H9 (cell line): ENCODE measurements around the gene BBOF1. TPM values are rescaled to one million over a fixed set of nuclear protein-coding genes. Genes with fewer than 3 reads are reported as not detected.

ENCODE experiments used
- DNase-seq: peaks from one replicate; pipeline ENCODE4 v3.0.0-alpha.2; 2017
- H2AFZ ChIP-seq: one replicate; pipeline ENCODE4 v1.6.1; 2013; ENCODE audit warnings: mild to moderate bottlenecking, low read length, control low read depth, moderate library complexity
- H2AK5ac ChIP-seq: 2 replicates; pipeline ENCODE4 v1.6.1; 2013; ENCODE audit warnings: low read length, control low read depth, mixed read lengths; ENCODE audit not compliant: insufficient read length
- H2BK120ac ChIP-seq: one replicate; pipeline ENCODE4 v1.6.1; 2013; ENCODE audit warnings: low read depth, mild to moderate bottlenecking, low read length, control low read depth, inconsistent platforms; ENCODE audit not compliant: poor library complexity, severe bottlenecking
- H2BK12ac ChIP-seq: 2 replicates; pipeline ENCODE4 v1.6.1; 2013; ENCODE audit warnings: low read length, control low read depth, mixed read lengths, low read depth; ENCODE audit not compliant: insufficient read length
- H2BK15ac ChIP-seq: 2 replicates; pipeline ENCODE4 v1.6.1; 2013; ENCODE audit warnings: low read depth, low read length, control low read depth
- H2BK20ac ChIP-seq: one replicate; pipeline ENCODE4 v1.6.1; 2013; ENCODE audit warnings: low read depth, mild to moderate bottlenecking, low read length, control low read depth, inconsistent platforms; ENCODE audit not compliant: poor library complexity, severe bottlenecking
- H2BK5ac ChIP-seq: 2 replicates; pipeline ENCODE4 v1.6.1; 2013; ENCODE audit warnings: low read length, control low read depth, mixed read lengths; ENCODE audit not compliant: insufficient read length
- H3K14ac ChIP-seq: 2 replicates; pipeline ENCODE4 v1.6.1; 2013; ENCODE audit warnings: low read length, control low read depth; ENCODE audit not compliant: insufficient read depth
- H3K18ac ChIP-seq: 2 replicates; pipeline ENCODE4 v1.6.1; 2013; ENCODE audit warnings: low read depth, mild to moderate bottlenecking, mixed read lengths, low read length, control low read depth; ENCODE audit not compliant: insufficient read length
- H3K23ac ChIP-seq: 2 replicates; pipeline ENCODE4 v1.6.1; 2013; ENCODE audit warnings: low read length, control low read depth, mixed read lengths, low read depth; ENCODE audit not compliant: insufficient read length
- H3K23me2 ChIP-seq: 2 replicates; pipeline ENCODE4 v1.6.1; 2013; ENCODE audit warnings: low read depth, mild to moderate bottlenecking, mixed read lengths, low read length, control low read depth; ENCODE audit not compliant: insufficient read length, poor library complexity, severe bottlenecking
- H3K27ac ChIP-seq: 2 replicates; pipeline ENCODE4 v1.5.1; 2013; ENCODE audit warnings: low read length, control low read depth, mixed read lengths, low read depth; ENCODE audit not compliant: insufficient read length
- H3K27me3 ChIP-seq: 2 replicates; pipeline ENCODE4 v1.6.1; 2013; ENCODE audit warnings: low read length, control low read depth, inconsistent platforms; ENCODE audit not compliant: insufficient read depth
- H3K4ac ChIP-seq: 2 replicates; pipeline ENCODE4 v1.6.1; 2013; ENCODE audit warnings: low read depth, mild to moderate bottlenecking, control low read depth, inconsistent platforms, low read length, moderate library complexity
- H3K4me1 ChIP-seq: 2 replicates; pipeline ENCODE4 v1.6.1; 2013; ENCODE audit warnings: low read length, control low read depth, inconsistent platforms; ENCODE audit not compliant: insufficient read depth
- H3K4me2 ChIP-seq: 2 replicates; pipeline ENCODE4 v1.6.1; 2013; ENCODE audit warnings: low read length, control low read depth, mixed read lengths; ENCODE audit not compliant: insufficient read length, insufficient read depth
- H3K56ac ChIP-seq: 2 replicates; pipeline ENCODE4 v1.6.1; 2013; ENCODE audit warnings: low read depth, mild to moderate bottlenecking, mixed read lengths, low read length, control low read depth; ENCODE audit not compliant: insufficient read length
- H3K79me1 ChIP-seq: 2 replicates; pipeline ENCODE4 v1.6.1; 2013; ENCODE audit warnings: low read depth, mild to moderate bottlenecking, moderate library complexity, low read length, control low read depth, inconsistent platforms; ENCODE audit not compliant: insufficient read depth, poor library complexity, severe bottlenecking
- H3K79me2 ChIP-seq: 2 replicates; pipeline ENCODE4 v1.6.1; 2013; ENCODE audit warnings: low read length, control low read depth, inconsistent platforms; ENCODE audit not compliant: insufficient read depth
- H3K9ac ChIP-seq: 2 replicates; pipeline ENCODE4 v1.6.1; 2013; ENCODE audit warnings: low read length, control low read depth, mixed read lengths; ENCODE audit not compliant: insufficient read length; ENCODE audit errors: extremely low read depth
- H3K9me3 ChIP-seq: one replicate; pipeline ENCODE4 v1.6.1; 2013; ENCODE audit warnings: low read depth, low read length, inconsistent platforms; ENCODE audit not compliant: control insufficient read depth
- H3T11ph ChIP-seq: one replicate; pipeline ENCODE4 v1.6.1; 2013; ENCODE audit warnings: mild to moderate bottlenecking, low read length, control low read depth, inconsistent platforms
- H4K20me1 ChIP-seq: one replicate; pipeline ENCODE4 v1.6.1; 2013; ENCODE audit not compliant: control insufficient read depth, insufficient read length, insufficient read depth
- H4K5ac ChIP-seq: 2 replicates; pipeline ENCODE4 v1.6.1; 2013; ENCODE audit warnings: low read depth, mild to moderate bottlenecking, mixed read lengths, low read length, control low read depth; ENCODE audit not compliant: insufficient read length
- H4K8ac ChIP-seq: replicated peaks from 2 replicates; pipeline ENCODE4 v1.6.1; 2013; ENCODE audit warnings: low read length, control low read depth, mixed read lengths, low read depth; ENCODE audit not compliant: insufficient read length
- H4K91ac ChIP-seq: 2 replicates; pipeline ENCODE4 v1.6.1; 2013; ENCODE audit warnings: low read depth, mild to moderate bottlenecking, moderate library complexity, mixed read lengths, low read length, control low read depth; ENCODE audit not compliant: insufficient read length
- H3K27ac Mint-ChIP-seq, 3 experiments: 2 replicates in 2 of 3; 3 replicates in 1 of 3; pipeline ENCODE4 v1.8.0; 2020 to 2021; ENCODE audit warnings: mixed read lengths in 3 of 3, mild to moderate bottlenecking in 1 of 3, moderate library complexity in 1 of 3
- H3K27me3 Mint-ChIP-seq: 2 replicates; pipeline ENCODE4 v1.8.0; 2021; ENCODE audit warnings: low read depth, mild to moderate bottlenecking, moderate library complexity, mixed read lengths
- H3K36me3 Mint-ChIP-seq, 3 experiments: 2 replicates in 2 of 3; 3 replicates in 1 of 3; pipeline ENCODE4 v1.8.0; 2020 to 2021; ENCODE audit warnings: low read depth in 3 of 3, mixed read lengths in 3 of 3; ENCODE audit not compliant: insufficient read depth in 1 of 3
- H3K4me1 Mint-ChIP-seq, 2 experiments: 2 replicates each; pipeline ENCODE4 v1.8.0; 2020; ENCODE audit warnings: mixed read lengths in 2 of 2
- H3K4me3 Mint-ChIP-seq, 2 experiments: 2 replicates in 1 of 2; 3 replicates in 1 of 2; pipeline ENCODE4 v1.8.0; 2020 to 2021; ENCODE audit warnings: mild to moderate bottlenecking in 2 of 2, mixed read lengths in 2 of 2, moderate library complexity in 1 of 2
- H3K9me3 Mint-ChIP-seq, 2 experiments: 2 replicates in 1 of 2; 3 replicates in 1 of 2; pipeline ENCODE4 v1.8.0; 2020; ENCODE audit warnings: mild to moderate bottlenecking in 2 of 2, mixed read lengths in 2 of 2, moderate library complexity in 1 of 2
- CTCF ChIP-seq: fragments of 200-600 bp; sonication (generic); conservative IDR thresholded peaks from 3 replicates; pipeline ENCODE4 v1.8.0; 2021; ENCODE audit warnings: antibody characterized with exemption, mild to moderate bottlenecking
- total RNA-seq: library from RNA; stranded (reverse); gene quantifications from 2 replicates; pipeline ENCODE4 v1.2.1, GENCODE V29; 2021

The BBOF1 gene
- total RNA-seq, 1 experiment from 2014 or later, result 0.61 TPM

DNA sequence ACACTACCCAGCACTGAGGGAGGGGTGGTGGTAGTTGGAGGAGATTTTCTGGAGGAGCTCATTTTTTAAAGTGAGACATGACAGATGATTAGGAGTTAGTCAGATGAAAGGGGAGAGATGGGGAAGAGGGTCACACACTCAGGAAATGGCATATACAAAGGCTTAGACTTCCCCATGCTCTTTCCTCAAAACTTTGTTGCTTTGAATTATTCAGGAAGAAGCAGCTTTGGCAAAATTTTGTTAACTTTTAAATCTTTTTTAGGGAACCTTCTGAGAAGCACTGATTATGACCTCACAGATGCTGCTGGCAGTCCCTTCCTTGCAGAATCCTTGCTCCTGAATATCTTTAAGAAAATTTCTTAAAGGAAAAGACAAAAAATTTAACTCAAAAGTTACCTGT is 45.3 kb downstream of the BBOF1 start:
- H2BK12ac ChIP-seq, result no peak overlapping the region
- Mint-ChIP-seq H3K4me1 (no peaks in the 10 kb centered on the region), H3K9me3 (no peaks in the 10 kb centered on the region), H3K27ac (no peak overlapping the region), H3K4me3 (no peak overlapping the region), H3K36me3 (peaks cover 0 to 69% (median 59%) of the 10 kb centered on the region in 3 experiments; a peak in 6 of 7 replicates), H3K27me3 (no peaks in the 10 kb centered on the region)
- no peak overlapping the region for H3K4ac ChIP-seq
- H3K14ac ChIP-seq, result no peak overlapping the region
- H3K27ac ChIP-seq, result no peak overlapping the region
- H3K4me2 ChIP-seq, result no peak overlapping the region
- no peaks in the 10 kb centered on the region for H3K27me3 ChIP-seq
- H4K20me1 ChIP-seq, result no peaks in the 10 kb centered on the region
- no peak overlapping the region for H2AFZ ChIP-seq
- H2BK5ac ChIP-seq, result no peak overlapping the region
- no peak for DNase-seq
- no peak overlapping the region for H2BK120ac ChIP-seq
- H3T11ph ChIP-seq, result no peak overlapping the region
- no peaks in the 10 kb centered on the region for H3K79me1 ChIP-seq
- no peak overlapping the region for H2BK15ac ChIP-seq
- H3K18ac ChIP-seq, result no peak overlapping the region
- H3K23ac ChIP-seq, result no peak overlapping the region
- H3K4me1 ChIP-seq, result no peaks in the 10 kb centered on the region
- H2BK20ac ChIP-seq, result no peak overlapping the region
- no peaks in the 10 kb centered on the region for H3K79me2 ChIP-seq
- H2AK5ac ChIP-seq, result no peak overlapping the region
- H3K23me2 ChIP-seq, result no peaks in the 10 kb centered on the region
- H3K9me3 ChIP-seq, result no peaks in the 10 kb centered on the region
- H3K56ac ChIP-seq, result no peak overlapping the region
- no peak for TF ChIP-seq CTCF
- no peak overlapping the region for H4K91ac ChIP-seq
- no peak overlapping the region for H4K8ac ChIP-seq
- H4K5ac ChIP-seq, result no peak overlapping the region
- H3K9ac ChIP-seq, result no peak overlapping the region
